HepG2 (cell line): Measurements from ENCODE around the gene SPOP. TPM values are rescaled to one million over a fixed set of nuclear protein-coding genes. Genes with fewer than 3 reads are reported as not detected.

Source experiments
- CBFB ChIP-seq: sonication (generic); formaldehyde crosslinking; IDR thresholded peaks from 2 replicates; pipeline ENCODE4 v1.4.0; 2020; ENCODE audit warnings: missing genetic modification reagents
- CBX2 ChIP-seq, 2 experiments: fragments of 200-600 bp in 1 of 2; sonication (generic); formaldehyde crosslinking in 1 of 2; IDR thresholded peaks; 2 replicates each; pipeline versions ENCODE4 v1.7.0 to v1.8.1; 2018 to 2022; ENCODE audit warnings: low read depth in 2 of 2, low read length in 1 of 2, mild to moderate bottlenecking in 1 of 2, missing genetic modification reagents in 1 of 2
- HNF4A ChIP-seq: sonication (generic); formaldehyde crosslinking; IDR thresholded peaks from 2 replicates; pipeline ENCODE4 v1.4.0; 2020; ENCODE audit warnings: missing genetic modification reagents
- JUNB ChIP-seq: sonication (generic); formaldehyde crosslinking; IDR thresholded peaks from 2 replicates; pipeline ENCODE4 v1.8.0; 2022; ENCODE audit warnings: missing genetic modification reagents, mild to moderate bottlenecking, borderline replicate concordance
- NCOA5 ChIP-seq: sonication (generic); formaldehyde crosslinking; IDR thresholded peaks from 2 replicates; pipeline ENCODE4 v1.4.0; 2020; ENCODE audit warnings: missing genetic modification reagents
- SAFB2 ChIP-seq: sonication (generic); formaldehyde crosslinking; IDR thresholded peaks from 2 replicates; pipeline ENCODE4 v1.5.1; 2020; ENCODE audit warnings: missing genetic modification reagents, low read depth, mild to moderate bottlenecking, borderline replicate concordance
- ZFYVE20 ChIP-seq: sonication (generic); formaldehyde crosslinking; IDR thresholded peaks from 2 replicates; pipeline ENCODE4 v1.8.0; 2023; ENCODE audit warnings: low read depth, mild to moderate bottlenecking, moderate library complexity, missing genetic modification reagents, borderline replicate concordance
- ZNF615 ChIP-seq: sonication (generic); formaldehyde crosslinking; IDR thresholded peaks from 2 replicates; pipeline ENCODE4 v1.5.0; 2020; ENCODE audit warnings: mild to moderate bottlenecking, missing genetic modification reagents, borderline replicate concordance
- ZNF747 ChIP-seq: sonication (generic); formaldehyde crosslinking; IDR thresholded peaks from 2 replicates; pipeline ENCODE4 v1.8.1; 2023; ENCODE audit warnings: missing genetic modification reagents, mild to moderate bottlenecking, borderline replicate concordance
- polyA plus RNA-seq, 8 experiments: library from polyadenylated mRNA; depleted of rRNA in 3 of 8; stranded (reverse) in 7 of 8; unstranded in 1 of 8; fragments of >200 nt; fragmentation: Illumina TruSeq in 4 of 8; extraction: Trizol in 4 of 8; gene quantifications; 2 replicates each; pipeline versions ENCODE4 v1.2.1 to v1.2.3, GENCODE V29; 2011 to 2016; ENCODE audit warnings: low read depth in 4 of 8, missing spikeins in 1 of 8, mixed read lengths in 1 of 8; ENCODE audit not compliant: insufficient read depth in 1 of 8
- total RNA-seq, 5 experiments: library from RNA; depleted of rRNA; stranded (reverse); fragments of >200 nt; fragmentation: Illumina TruSeq; extraction: Trizol; gene quantifications; 2 replicates each; pipeline ENCODE4 v1.2.3, GENCODE V29; 2016; ENCODE audit warnings: low read depth in 1 of 5
- TF ChIP-seq, protein P1 (sequence below): sonication (generic); formaldehyde crosslinking; IDR thresholded peaks from 2 replicates; pipeline ENCODE4 v1.5.0; 2020; ENCODE audit warnings: mild to moderate bottlenecking, missing genetic modification reagents
- TF ChIP-seq, protein P2 (sequence below): sonication (generic); formaldehyde crosslinking; IDR thresholded peaks from 2 replicates; pipeline ENCODE4 v1.5.1; 2020; ENCODE audit warnings: mild to moderate bottlenecking, missing genetic modification reagents, moderate library complexity
- TF ChIP-seq, protein P3 (sequence below): IDR thresholded peaks from 2 replicates; pipeline ENCODE4 v1.6.1; 2016; ENCODE audit warnings: control low read depth
- TF ChIP-seq, protein P4 (sequence below): sonication (generic); formaldehyde crosslinking; IDR thresholded peaks from 2 replicates; pipeline ENCODE4 v1.4.0; 2020; ENCODE audit warnings: missing genetic modification reagents, borderline replicate concordance
- TF ChIP-seq, protein P5 (sequence below): sonication (generic); formaldehyde crosslinking; IDR thresholded peaks from 2 replicates; pipeline ENCODE4 v1.4.0; 2020; ENCODE audit warnings: mild to moderate bottlenecking, missing genetic modification reagents

The SPOP gene
- total and polyA plus RNA-seq, 2 of the 13 experiments (the other 11 are each of a cell fraction or from before 2014, with no cell fraction given) = 52.8 to 60.8 TPM

DNA sequence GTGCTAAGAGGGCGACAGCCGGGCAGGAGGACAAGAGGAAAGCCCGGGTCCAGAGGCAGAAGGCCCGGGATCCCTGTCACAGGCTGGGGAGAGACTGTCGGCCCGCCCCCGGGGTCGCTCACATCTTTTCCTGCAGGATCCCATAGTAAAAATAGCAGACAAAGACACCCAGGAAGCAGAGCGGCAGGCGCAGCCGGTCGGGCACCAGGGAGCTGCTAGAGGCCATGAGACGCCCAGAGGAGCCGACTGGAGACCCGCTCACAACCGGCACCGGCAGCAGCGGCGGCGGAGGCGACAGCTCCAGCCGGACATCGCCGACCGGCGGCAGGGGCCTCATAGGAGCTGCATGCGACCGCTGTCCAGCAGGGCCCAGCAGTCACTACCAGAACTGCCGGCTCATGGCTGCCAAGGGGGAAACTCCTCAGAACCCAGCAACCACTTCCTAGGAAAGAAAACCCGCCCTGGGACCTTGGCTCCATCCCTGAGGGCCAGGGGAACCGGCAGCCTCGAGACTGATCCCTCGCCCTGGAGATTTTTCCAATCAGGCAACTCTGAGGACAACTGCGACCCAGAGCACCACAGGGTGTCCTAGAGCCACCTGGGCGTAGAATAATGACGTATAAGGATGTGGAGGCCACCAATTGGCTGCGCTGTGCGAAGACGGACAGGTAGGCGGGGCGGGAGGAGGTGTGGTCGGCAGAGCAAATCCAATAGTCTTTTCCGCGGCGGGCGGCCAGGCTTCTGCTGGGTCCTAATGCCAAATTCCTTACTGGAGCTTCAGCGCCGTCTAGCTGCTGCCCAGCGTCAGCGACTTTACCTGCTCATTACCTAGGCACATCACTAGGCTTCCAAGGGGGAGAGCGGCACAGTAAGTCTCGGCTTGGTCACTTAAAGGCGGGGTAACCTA is 30.0 kb upstream of the SPOP start, which contains the start of gene SLC35B1 (continued):
- TF ChIP-seq, protein P1, sequence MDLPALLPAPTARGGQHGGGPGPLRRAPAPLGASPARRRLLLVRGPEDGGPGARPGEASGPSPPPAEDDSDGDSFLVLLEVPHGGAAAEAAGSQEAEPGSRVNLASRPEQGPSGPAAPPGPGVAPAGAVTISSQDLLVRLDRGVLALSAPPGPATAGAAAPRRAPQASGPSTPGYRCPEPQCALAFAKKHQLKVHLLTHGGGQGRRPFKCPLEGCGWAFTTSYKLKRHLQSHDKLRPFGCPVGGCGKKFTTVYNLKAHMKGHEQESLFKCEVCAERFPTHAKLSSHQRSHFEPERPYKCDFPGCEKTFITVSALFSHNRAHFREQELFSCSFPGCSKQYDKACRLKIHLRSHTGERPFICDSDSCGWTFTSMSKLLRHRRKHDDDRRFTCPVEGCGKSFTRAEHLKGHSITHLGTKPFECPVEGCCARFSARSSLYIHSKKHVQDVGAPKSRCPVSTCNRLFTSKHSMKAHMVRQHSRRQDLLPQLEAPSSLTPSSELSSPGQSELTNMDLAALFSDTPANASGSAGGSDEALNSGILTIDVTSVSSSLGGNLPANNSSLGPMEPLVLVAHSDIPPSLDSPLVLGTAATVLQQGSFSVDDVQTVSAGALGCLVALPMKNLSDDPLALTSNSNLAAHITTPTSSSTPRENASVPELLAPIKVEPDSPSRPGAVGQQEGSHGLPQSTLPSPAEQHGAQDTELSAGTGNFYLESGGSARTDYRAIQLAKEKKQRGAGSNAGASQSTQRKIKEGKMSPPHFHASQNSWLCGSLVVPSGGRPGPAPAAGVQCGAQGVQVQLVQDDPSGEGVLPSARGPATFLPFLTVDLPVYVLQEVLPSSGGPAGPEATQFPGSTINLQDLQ (CRISPR knock-in tag) = 0 out of 2 replicates have a peak, but pooled peaks have one; percentile 58
- TF ChIP-seq SAFB2 (CRISPR knock-in tag) = peak; percentile 38; the same call in 1 of the 2 replicates
- no peak for TF ChIP-seq HNF4A (CRISPR knock-in tag)
- TF ChIP-seq CBFB = peak; percentile 61
- TF ChIP-seq, protein P2, sequence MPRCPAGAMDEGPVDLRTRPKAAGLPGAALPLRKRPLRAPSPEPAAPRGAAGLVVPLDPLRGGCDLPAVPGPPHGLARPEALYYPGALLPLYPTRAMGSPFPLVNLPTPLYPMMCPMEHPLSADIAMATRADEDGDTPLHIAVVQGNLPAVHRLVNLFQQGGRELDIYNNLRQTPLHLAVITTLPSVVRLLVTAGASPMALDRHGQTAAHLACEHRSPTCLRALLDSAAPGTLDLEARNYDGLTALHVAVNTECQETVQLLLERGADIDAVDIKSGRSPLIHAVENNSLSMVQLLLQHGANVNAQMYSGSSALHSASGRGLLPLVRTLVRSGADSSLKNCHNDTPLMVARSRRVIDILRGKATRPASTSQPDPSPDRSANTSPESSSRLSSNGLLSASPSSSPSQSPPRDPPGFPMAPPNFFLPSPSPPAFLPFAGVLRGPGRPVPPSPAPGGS (CRISPR knock-in tag) = peak; percentile 68; the same call in 1 of the 2 replicates
- no peak for TF ChIP-seq ZNF747 (CRISPR knock-in tag)
- no peak for TF ChIP-seq ZFYVE20
- TF ChIP-seq CBX2 (IDR thresholded peaks at IDR 0.05; ENCODE audit: low read depth, low read length) = no peak
- TF ChIP-seq CBX2 (CRISPR knock-in tag; IDR thresholded peaks at IDR 0.05; ENCODE audit: low read depth) = no peak
- TF ChIP-seq, protein P3, sequence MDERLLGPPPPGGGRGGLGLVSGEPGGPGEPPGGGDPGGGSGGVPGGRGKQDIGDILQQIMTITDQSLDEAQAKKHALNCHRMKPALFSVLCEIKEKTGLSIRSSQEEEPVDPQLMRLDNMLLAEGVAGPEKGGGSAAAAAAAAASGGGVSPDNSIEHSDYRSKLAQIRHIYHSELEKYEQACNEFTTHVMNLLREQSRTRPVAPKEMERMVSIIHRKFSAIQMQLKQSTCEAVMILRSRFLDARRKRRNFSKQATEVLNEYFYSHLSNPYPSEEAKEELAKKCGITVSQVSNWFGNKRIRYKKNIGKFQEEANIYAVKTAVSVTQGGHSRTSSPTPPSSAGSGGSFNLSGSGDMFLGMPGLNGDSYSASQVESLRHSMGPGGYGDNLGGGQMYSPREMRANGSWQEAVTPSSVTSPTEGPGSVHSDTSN = peak; percentile 85
- TF ChIP-seq, protein P4, sequence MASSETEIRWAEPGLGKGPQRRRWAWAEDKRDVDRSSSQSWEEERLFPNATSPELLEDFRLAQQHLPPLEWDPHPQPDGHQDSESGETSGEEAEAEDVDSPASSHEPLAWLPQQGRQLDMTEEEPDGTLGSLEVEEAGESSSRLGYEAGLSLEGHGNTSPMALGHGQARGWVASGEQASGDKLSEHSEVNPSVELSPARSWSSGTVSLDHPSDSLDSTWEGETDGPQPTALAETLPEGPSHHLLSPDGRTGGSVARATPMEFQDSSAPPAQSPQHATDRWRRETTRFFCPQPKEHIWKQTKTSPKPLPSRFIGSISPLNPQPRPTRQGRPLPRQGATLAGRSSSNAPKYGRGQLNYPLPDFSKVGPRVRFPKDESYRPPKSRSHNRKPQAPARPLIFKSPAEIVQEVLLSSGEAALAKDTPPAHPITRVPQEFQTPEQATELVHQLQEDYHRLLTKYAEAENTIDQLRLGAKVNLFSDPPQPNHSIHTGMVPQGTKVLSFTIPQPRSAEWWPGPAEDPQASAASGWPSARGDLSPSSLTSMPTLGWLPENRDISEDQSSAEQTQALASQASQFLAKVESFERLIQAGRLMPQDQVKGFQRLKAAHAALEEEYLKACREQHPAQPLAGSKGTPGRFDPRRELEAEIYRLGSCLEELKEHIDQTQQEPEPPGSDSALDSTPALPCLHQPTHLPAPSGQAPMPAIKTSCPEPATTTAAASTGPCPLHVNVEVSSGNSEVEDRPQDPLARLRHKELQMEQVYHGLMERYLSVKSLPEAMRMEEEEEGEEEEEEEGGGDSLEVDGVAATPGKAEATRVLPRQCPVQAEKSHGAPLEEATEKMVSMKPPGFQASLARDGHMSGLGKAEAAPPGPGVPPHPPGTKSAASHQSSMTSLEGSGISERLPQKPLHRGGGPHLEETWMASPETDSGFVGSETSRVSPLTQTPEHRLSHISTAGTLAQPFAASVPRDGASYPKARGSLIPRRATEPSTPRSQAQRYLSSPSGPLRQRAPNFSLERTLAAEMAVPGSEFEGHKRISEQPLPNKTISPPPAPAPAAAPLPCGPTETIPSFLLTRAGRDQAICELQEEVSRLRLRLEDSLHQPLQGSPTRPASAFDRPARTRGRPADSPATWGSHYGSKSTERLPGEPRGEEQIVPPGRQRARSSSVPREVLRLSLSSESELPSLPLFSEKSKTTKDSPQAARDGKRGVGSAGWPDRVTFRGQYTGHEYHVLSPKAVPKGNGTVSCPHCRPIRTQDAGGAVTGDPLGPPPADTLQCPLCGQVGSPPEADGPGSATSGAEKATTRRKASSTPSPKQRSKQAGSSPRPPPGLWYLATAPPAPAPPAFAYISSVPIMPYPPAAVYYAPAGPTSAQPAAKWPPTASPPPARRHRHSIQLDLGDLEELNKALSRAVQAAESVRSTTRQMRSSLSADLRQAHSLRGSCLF (CRISPR knock-in tag) = no peak
- TF ChIP-seq, protein P5, sequence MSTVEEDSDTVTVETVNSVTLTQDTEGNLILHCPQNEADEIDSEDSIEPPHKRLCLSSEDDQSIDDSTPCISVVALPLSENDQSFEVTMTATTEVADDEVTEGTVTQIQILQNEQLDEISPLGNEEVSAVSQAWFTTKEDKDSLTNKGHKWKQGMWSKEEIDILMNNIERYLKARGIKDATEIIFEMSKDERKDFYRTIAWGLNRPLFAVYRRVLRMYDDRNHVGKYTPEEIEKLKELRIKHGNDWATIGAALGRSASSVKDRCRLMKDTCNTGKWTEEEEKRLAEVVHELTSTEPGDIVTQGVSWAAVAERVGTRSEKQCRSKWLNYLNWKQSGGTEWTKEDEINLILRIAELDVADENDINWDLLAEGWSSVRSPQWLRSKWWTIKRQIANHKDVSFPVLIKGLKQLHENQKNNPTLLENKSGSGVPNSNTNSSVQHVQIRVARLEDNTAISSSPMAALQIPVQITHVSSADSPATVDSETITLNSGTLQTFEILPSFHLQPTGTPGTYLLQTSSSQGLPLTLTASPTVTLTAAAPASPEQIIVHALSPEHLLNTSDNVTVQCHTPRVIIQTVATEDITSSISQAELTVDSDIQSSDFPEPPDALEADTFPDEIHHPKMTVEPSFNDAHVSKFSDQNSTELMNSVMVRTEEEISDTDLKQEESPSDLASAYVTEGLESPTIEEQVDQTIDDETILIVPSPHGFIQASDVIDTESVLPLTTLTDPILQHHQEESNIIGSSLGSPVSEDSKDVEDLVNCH (CRISPR knock-in tag) = no peak
- peak; percentile 11; the same call in 1 of the 2 replicates for TF ChIP-seq ZNF615 (CRISPR knock-in tag)
- no peak for TF ChIP-seq NCOA5
- no peak for TF ChIP-seq JUNB (CRISPR knock-in tag)
